Kidney (tissue), 14 donors: ENCODE results near the gene MLC1. TPM values are rescaled to one million over a fixed set of nuclear protein-coding genes. Genes with fewer than 3 reads are reported as not detected.

Source experiments
- DNase-seq, 5 donors: peaks; one replicate each; pipeline ENCODE4 v3.0.0-alpha.2; 2013 to 2020
- FAIRE-seq: peaks from 2 replicates; lab custom pipeline; 2012; peaks lifted over from hg19 to GRCh38; lab: Jason Lieb, UNC
- H3K27ac ChIP-seq, 2 donors: one replicate each; pipeline ENCODE4 v1.7.0; 2013; ENCODE audit warnings: low read depth in 2 of 2, low read length in 2 of 2, inconsistent platforms in 1 of 2
- H3K27me3 ChIP-seq: one replicate; pipeline ENCODE4 v1.7.1; 2013; ENCODE audit warnings: low read length, inconsistent platforms; ENCODE audit not compliant: control insufficient read depth, insufficient read depth
- H3K36me3 ChIP-seq, 3 donors: one replicate each; pipeline versions ENCODE4 v1.7.0 to v1.7.1; 2013; ENCODE audit warnings: low read length in 3 of 3, control low read depth in 1 of 3, inconsistent platforms in 1 of 3; ENCODE audit not compliant: insufficient read depth in 3 of 3, control insufficient read depth in 2 of 3
- H3K4me1 ChIP-seq, 3 donors: one replicate each; pipeline versions ENCODE4 v1.7.0 to v1.7.1; 2013; ENCODE audit warnings: low read length in 3 of 3, inconsistent platforms in 1 of 3, low read depth in 1 of 3; ENCODE audit not compliant: control insufficient read depth in 2 of 3, insufficient read depth in 2 of 3
- H3K4me3 ChIP-seq, 3 donors: one replicate each; pipeline versions ENCODE4 v1.7.0 to v1.8.1; 2013; ENCODE audit warnings: low read length in 3 of 3, control low read depth in 1 of 3, inconsistent platforms in 1 of 3
- H3K9ac ChIP-seq, 3 donors: one replicate each; pipeline versions ENCODE4 v1.7.0 to v1.7.1; 2013; ENCODE audit warnings: low read length in 3 of 3, control low read depth in 1 of 3, inconsistent platforms in 1 of 3
- H3K9me3 ChIP-seq, 3 donors: one replicate each; pipeline versions ENCODE4 v1.7.0 to v1.7.1; 2013; ENCODE audit warnings: low read length in 3 of 3, control low read depth in 1 of 3, inconsistent platforms in 1 of 3; ENCODE audit not compliant: control insufficient read depth in 2 of 3, insufficient read depth in 1 of 3
- CTCF ChIP-seq: IDR thresholded peaks from 3 replicates; pipeline ENCODE4 v1.5.1; 2012; ENCODE audit warnings: mild to moderate bottlenecking, moderate library complexity, borderline replicate concordance; ENCODE audit not compliant: insufficient read depth; ENCODE audit errors: extremely low read depth
- intact Hi-C: fragments of 100-400 bp; cut with DNase I; formaldehyde crosslinking; loops from one replicate; pipeline ENCODE4 v1.11.1; 2022
- polyA plus RNA-seq: library from polyadenylated mRNA; stranded (reverse); fragments of 350-450 nt; fragmentation: Illumina TruSeq; extraction: RNeasy Lipid Tissue Mini Kit (QIAGEN cat#74804); gene quantifications from one replicate; pipeline ENCODE4 v1.2.3, GENCODE V29; 2014; ENCODE audit warnings: low read depth, low replicate concordance; ENCODE audit not compliant: insufficient read depth
- total RNA-seq: library from RNA; stranded (reverse); fragmentation: NEBNext Ultra II Directional; extraction: Animal tissue kit (Norgen Biotek cat#: 25700); gene quantifications from one replicate; pipeline ENCODE4 v1.2.1, GENCODE V29; 2021
- donor health status: control.
- donor health status: control.
- donor health status: control.
- donor health status: control.
- donor health status: control.
- donor health status: DM: yes; HTN: yes; CAD: no.
- donor health status: Normal renal cell carcinoma (clear cell type).

Gene MLC1
- total and polyA plus RNA-seq, 2 donors from 2014 or later: 0.28 TPM; not detected in 1

DNA sequence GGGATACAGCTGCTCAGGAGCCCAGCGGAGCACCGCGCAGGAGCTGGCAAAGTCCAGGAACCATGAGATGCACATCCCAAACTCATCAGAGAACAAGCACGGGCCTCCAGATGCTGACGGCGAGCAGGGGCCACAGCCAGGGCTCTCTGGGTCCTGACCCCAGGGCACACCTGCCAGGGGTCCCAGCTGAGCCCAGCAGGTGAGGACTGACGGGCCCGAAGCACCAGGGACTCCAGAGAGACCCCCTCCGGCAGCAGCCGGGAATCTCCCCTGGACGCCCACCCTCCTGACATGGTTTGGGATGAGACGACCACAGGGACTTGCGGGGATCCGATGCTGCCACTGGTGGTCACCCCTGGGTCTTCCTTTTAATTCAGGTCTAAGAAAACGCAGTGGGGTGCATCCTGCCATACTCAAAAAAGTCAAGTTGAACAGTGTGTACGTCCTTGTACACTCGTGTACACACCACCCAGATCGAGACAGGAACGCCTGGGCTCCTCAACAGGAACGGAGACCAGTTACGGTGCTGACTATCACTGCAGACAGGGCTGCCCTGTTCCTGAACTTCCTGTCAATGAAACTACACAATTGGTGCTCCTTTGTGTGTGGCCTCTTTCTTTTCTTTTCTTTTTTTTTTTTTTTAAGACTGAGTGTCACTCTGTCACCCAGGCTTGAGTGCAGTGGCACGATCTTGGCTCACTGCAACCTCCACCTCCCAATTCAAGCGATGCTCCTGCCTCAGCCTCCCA is 49.1 kb downstream of the MLC1 start:
- Histone ChIP-seq H3K4me1 (no peaks in the 10 kb centered on the region), H3K36me3 (no peaks in the 10 kb centered on the region), H3K9me3 (peaks cover 0 to 4% (median 0%) of the 10 kb centered on the region in 3 donors), H3K27ac (no peak overlapping the region), H3K27me3 (no peaks in the 10 kb centered on the region), H3K9ac (no peak overlapping the region), H3K4me3 (no peak overlapping the region)
- no peak for TF ChIP-seq CTCF
- intact Hi-C loops: no loop called here
- FAIRE-seq: no peak
- peak in 2 of 5 donors; percentile 29 to 64 for DNase-seq

GRCh38 chr22:50035131-50035881 is 49.9 kb downstream of the MLC1 start:
- no peak for FAIRE-seq
- no peak overlapping the region for H3K4me3 ChIP-seq
- intact Hi-C loops: no loop called here

More at GRCh38 chr22:50035131-50035881, 49.9 kb downstream of the MLC1 start:
- Histone ChIP-seq H3K9me3 (peaks cover 0 to 4% (median 0%) of the 10 kb centered on the region in 3 donors), H3K36me3 (no peaks in the 10 kb centered on the region), H3K27ac (no peak overlapping the region), H3K27me3 (no peaks in the 10 kb centered on the region), H3K9ac (no peak overlapping the region), H3K4me1 (no peaks in the 10 kb centered on the region)
- DNase-seq: peak in 2 of 5 donors; percentile 33 to 61
- no peak for TF ChIP-seq CTCF
